Central memory CD4-positive, alpha-beta T cell (primary cell): ENCODE data around the gene RAB3IL1.

Experiments used
- DNase-seq: peaks from one replicate; pipeline ENCODE4 v3.0.0; 2022

RAB3IL1 gene

DNA sequence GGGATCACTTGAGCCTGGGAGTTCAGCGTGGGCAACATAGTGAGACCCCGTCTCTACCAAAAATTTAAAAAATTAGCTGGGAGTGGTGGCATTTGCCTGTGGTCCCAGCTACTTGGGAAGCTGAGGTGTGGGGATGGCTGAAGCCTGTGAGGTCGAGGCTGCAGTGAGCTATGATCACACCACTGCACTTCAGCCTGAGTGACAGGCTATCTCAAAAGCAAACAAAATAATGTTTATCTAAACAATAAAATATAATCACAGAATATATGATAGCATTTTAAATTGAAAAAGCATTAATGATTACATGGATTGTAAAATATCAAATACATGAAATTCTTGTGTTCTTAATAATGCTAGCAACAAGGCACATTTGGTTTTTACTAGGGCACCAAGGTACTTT lies 35.5 kb upstream of the RAB3IL1 start:
- DNase-seq, result no peak

DNA sequence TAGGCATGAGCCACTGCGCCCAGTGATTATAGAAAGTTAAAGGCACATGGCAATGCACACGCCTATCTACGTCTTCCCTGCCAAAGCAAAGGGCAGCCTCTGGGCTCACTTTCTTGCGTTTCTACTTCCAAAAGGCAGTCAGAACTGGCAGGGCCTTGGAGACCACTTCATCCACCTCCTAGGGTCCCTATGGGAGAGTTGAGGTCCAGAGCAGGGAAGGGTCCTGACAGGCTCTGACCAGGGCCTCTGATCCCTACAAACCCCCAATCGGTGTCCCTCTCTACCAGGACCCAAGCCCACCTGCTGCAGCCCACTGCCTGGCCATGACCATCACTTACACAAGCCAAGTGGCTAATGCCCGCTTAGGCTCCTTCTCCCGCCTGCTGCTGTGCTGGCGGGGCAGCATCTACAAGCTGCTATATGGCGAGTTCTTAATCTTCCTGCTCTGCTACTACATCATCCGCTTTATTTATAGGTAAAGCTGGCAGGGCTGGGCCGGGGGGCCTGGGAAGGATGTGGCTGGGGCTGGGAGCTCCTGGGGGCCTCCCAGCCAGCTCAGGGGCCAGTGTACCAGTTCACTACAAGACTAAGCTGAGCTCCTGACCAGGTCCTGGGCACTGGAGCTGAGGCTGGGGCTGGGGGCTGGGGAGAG lies 34.2 kb upstream of the RAB3IL1 start:
- DNase-seq, result no peak

DNA sequence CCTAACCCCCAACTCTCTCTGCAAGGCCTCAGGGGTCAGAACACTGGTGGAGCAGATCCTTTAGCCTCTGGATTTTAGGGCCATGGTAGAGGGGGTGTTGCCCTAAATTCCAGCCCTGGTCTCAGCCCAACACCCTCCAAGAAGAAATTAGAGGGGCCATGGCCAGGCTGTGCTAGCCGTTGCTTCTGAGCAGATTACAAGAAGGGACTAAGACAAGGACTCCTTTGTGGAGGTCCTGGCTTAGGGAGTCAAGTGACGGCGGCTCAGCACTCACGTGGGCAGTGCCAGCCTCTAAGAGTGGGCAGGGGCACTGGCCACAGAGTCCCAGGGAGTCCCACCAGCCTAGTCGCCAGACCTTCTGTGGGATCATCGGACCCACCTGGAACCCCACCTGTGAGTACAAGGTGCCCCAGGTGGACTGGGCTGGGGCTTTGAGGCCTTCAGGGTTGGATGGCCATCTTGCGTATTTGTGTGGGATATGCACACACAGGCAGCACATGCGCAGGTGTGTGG lies 32.7 kb upstream of the RAB3IL1 start, which contains the start of gene BEST1:
BEST1 (plus strand) TSS at position 317 of the 513 bp plus-strand sequence. CDS start 1,456 bp downstream, outside the sequence.
- DNase-seq, result no peak

DNA sequence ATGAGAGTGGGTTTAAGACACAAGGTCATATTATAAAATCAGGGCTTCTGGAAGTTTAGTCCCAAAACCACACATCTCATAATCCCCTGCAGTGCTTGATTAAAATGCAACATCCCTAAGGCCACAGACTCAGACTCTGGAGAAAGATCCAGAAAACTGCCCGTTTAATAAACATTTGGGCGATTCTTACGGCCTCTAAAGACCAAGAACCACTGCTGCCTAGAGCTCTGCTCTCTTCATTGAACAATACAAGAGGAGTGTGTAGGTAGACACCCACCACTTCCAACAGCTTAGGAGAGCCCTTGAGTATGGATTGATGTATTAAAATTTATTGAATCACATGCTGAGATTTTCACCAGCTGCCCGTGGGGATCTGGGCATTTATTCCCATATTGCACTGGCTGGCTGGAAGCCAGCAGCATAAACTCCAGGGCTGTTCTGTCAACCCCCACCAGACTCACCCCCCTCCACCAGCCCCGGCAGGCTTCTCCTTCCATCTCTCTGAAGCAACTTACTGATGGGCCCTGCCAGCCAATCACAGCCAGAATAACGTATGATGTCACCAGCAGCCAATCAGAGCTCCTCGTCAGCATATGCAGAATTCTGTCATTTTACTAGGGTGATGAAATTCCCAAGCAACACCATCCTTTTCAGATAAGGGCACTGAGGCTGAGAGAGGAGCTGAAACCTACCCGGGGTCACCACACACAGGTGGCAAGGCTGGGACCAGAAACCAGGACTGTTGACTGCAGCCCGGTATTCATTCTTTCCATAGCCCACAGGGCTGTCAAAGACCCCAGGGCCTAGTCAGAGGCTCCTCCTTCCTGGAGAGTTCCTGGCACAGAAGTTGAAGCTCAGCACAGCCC lies 32.0 kb upstream of the RAB3IL1 start:
- no peak for DNase-seq

DNA sequence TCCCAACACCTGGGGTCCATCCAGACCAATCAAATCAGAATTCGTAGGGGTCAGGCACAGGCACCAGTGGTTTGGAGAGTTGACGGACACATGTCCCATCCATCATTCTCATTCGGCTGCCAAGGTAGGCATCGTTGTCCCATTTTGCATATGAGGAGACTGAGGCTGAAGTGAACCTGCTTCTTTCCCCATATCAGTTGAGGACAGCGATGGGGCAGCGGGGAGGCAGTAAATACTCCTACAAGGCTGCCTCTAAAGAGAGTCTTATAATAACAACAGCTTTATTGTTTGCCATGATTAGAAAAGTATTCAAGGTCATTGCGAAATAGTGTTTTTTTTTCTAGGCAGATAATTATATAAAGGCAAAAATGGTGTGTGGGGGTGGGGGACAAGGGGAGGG lies 31.1 kb upstream of the RAB3IL1 start:
- DNase-seq, result no peak

DNA sequence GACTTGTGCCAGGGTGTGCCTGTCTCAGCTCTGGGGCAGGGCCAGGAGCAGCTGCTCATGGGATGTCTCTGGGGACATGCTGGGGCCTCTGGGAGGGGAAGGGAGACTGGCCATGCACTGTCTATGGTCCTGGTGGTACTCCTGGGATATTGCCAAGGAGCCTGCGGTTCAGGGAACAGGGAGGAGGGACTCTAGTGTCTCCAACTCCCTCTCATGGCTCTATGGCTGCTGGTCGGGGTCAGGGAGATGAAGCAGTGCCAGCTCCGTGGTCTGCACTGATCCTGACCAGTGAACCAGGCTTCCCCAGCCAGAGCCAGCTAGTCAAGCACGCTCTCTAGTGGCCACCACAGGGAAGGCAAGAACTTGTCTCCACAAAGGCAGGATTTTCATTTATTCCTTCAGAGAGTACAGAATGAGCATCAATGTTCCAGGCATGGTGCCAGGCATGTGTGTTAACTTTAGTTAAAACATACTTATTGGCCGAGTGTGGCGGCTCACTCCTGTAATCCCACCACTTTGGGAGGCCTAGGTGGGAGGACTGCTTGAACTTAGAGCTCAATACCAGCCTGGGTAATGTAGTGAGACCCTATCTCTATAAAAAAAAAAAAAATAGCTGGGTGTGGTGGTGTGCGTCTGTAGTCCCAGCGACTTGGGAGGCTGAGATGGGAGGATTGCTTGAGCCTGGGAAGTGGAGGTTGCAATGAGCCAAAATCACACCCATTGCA lies 30.3 kb upstream of the RAB3IL1 start:
- peak; percentile 51 for DNase-seq

DNA sequence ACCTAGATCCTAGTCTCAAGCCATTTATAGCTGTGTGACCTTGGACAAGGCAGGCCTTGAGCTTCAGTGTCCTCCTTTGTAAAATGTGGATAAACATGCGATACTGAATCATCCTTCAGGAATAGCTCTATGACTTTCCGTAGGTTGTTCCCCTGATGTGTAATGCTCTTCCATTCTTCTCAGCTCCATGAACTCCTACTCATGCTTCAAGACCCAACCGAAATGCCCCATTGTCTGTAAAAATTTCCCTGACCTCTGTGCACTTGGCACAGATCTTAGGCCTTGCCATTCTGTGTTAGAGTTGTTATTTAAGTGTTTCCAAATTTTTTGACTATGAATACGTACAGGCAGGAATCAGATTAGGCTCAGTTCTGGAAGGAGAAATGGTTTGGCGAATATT lies 29.5 kb upstream of the RAB3IL1 start:
- DNase-seq, result no peak

DNA sequence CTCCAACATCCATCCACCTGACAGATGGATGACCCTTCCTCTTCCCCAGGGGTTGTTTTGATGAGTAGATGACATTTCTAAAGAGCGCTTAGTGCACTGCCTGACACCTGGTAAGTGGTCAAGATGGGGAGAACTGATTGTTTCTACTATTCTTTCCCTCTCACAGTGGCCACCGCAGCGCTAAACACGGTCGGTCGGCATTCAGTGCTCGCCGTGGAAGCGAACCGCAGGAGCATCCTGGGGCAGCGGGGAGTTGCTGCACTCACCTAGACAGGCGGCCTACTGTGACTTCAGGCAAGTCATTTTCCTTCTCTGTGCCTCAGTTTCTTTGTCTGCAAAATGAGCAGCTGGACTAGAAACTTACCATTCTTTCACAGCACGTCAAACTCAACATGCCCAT lies 27.8 kb upstream of the RAB3IL1 start:
- DNase-seq, result no peak

DNA sequence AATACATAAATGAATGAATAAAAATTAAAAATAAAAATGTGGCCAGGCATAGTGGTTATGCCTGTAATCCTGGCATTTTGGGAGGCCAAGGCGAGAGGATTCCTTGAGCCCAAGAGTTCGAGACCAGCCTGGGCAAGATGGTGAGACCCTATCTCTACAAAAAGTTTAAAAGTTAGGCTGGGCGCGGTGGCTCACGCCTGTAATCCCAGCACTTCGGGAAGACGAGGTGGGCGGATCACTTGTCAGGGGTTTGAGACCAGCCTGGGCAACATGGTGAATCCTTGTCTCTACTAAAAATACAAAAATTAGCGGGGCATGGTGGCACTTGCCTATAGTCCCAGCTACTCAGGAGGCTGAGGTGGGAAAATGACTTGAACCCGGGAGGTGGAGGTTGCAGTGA lies 23.1 kb upstream of the RAB3IL1 start:
- no peak for DNase-seq

DNA sequence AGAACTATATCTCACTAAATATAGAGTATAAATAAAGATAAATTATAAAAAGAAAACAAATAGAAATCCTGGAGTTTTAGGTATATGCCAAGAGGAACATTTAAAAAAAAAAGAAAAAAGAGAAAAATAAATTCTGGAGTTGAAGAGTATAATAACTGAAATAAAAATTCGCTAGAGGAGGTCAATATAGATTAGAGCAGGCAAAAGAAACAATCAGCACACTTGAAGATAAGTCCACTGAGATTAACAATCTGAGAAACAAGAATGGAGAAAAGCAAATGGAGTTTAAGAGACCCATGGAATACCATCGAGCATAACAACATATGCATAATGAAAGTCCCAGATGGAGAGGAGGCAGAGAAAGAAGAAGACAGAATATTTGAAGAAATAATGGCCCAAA lies 18.5 kb upstream of the RAB3IL1 start:
- DNase-seq, result no peak

DNA sequence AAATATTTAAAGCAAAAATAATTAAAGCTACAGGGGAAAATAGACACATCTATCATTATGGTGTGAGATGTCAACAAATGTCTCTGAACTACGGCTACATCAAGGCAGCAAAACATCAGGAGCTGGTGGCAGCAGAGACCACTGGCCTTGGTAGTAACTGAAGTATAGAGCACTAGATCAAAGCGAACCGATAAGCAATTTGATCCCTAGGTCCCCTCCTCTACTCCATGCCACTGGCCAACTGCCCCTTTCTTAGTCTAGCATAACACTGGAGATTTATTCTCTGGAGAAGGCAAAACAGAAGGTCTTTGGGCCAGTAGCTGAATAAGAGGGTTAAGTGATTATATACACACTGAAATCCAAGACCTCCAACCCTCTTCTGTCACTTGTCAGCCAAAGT lies 13.6 kb upstream of the RAB3IL1 start:
- no peak for DNase-seq

DNA sequence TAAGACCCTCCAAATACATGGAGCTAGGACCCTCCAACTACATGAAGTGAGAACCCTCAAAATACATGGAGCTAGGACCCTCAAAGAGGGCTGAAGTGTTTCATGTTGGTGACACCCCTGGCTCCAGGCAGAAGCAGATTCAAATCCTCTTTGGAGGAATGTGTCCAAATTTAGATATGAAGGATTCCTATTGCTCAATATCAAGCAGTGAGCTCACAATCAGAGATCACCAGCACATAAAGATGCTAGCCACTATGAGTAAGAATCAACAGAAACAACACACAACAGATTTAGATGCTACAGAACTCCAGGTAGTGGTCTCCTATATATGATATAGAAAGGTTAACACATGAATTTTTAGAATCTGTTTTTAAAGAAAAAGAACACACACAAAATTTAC lies 11.2 kb upstream of the RAB3IL1 start:
- DNase-seq, result no peak

DNA sequence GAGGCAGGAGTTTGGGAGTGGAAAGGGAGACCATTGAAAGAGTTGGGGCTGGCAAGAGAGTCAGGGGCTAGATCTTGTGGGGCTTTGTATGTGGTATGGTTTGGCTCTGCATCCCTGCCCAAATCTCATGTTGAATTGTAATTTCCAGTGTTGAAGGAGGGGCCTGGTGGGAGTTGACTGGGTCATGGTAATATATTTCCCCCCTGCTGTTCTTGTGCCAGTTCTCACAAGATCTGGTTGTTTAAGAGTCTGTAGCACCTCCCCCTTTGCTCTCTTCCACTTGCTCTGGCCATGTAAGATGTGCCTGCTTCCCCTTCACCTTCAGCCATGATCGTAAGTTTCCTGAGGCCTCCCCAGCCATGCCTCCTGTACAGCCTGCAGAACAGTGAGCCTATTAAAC lies 10.1 kb upstream of the RAB3IL1 start:
- no peak for DNase-seq

DNA sequence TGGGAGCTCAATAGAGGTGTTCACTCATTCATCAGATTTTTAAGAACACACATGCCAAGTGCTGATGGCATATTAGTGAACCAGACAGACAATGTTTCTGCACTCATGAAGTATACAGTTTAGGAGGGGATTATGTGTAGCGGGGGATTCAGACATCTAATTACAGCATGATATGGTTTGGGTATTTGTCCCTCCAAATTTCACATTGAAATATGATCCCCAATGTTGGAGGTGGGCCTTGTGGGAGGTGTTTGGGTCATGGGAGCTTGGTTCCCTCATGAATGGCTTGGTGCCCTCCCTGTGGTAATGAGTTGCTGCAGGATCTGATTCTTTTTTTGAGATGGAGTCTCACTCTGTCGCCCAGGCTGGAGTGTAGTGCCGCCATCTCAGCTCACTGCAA lies 8.9 kb upstream of the RAB3IL1 start:
- no peak for DNase-seq

DNA sequence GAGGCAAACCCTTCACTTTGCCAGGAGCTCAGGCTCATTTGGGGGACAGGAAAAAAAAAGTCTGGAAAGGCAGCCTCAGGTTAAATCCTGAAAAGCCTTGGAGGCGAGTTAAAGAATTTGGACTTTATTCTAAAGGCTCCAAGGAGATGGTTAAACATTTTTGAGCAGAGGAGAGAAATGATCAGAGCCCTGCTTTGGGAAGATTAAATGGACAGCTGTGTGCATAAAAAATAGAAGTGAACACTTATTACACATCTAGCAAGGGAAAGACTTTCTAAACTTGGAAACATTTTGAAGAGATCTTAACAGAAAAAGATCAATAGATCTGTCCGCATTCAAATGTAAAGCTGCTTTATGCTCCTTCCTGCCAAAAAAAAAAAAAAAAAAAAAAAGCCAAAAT lies 8.4 kb upstream of the RAB3IL1 start:
- no peak for DNase-seq

DNA sequence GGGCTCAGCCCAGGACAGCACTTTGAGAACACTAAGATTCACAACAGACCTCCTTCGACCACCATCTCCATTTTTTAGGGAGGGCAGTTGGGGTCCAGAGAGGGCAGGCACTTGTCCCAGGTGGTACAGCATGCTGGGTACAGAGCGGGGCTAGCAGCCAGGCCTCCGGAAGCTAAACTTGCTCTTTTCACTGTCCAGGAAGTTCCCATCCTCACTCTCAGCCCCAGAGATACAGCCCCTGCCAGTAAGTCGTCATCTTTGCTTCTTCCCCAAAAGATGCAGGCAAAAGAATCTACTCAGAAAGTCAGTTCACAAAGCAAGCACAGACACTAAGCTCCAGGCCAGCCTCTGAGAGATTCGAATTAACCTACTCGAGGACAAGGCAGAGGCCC lies 6.7 kb upstream of the RAB3IL1 start:
- DNase-seq, result no peak

DNA sequence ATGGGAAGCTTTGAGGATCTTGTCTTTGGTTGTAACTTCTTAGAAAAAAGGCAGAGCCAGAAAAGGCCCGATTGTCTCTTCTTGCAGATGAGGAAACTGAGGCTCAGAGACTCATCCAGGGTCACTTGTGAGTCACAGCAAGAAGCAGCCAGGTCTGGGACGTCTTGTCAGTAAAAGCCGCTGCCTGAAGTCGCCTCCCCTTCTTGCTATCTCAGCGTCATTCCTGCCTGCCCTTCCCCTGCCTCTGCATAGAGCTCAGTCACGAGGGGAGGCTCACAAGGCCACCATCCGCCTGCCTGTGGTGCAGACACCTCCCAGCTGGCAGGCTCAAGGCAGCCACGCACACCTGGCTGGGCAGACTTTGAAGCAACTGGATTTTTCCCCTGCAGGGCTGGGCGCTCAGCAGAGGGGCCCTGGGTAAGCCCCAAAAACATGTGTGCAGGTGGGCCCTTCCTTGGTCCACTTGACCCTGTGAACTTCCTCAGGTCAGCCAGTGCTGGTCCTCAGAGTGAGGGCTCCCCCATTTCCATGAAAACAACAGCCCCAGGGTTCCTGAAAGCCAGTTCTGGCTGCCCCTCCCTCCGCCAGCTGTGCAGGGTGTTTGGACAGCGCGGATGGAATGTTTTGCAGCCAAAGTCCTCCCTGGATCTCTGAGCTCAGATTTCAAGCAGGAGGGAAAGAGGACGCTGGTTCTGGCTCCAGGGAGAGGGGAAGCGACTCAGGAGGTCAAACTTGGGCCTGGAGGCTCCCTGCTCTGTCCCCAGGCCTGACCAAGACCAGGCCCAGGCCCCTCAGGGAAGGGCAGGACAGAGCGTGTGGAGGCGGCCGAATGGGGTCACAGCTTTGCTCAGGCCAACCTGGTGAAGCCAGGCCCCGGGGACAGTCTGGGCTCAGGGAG lies 6.0 kb upstream of the RAB3IL1 start:
- DNase-seq, result no peak

DNA sequence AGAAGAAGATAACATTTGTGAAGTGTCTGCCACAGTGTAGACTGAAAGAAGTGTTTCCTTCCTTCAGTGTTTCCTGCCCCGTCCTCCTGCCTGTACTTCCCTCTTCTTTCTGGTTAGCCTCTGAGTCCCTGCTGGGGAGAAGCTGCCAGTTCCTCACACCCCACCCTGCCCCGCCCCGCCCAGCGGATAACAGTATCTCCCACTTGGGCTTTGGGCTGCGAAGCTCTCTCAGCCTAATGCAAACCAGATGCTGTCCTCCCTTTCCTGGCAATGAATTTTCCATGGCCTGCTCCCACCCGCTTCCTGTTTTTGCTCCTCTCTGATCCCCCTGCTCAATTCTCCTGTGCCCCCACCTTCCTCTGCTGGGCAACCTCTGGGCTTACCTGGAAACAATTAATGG lies 5.2 kb upstream of the RAB3IL1 start:
- no peak for DNase-seq

DNA sequence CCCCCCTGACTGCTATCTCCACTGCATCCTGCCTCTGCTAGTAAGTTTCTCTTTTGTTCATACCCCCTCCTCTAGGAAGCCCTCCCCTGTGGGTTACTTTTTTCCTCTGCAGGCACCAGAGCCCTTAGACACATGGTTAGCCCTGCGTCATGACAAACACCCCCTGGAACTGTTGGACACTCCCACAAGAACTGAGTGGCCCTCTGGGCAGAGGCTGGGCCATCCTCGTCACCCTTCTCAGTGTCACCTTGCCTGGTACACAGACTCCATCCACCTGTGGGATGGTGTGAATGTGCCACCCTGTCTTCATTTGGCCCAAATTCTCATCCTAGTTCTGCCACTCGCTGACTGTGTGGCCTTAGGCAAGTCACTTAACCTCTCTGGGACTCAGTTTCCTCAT lies 4.1 kb upstream of the RAB3IL1 start:
- DNase-seq, result no peak

DNA sequence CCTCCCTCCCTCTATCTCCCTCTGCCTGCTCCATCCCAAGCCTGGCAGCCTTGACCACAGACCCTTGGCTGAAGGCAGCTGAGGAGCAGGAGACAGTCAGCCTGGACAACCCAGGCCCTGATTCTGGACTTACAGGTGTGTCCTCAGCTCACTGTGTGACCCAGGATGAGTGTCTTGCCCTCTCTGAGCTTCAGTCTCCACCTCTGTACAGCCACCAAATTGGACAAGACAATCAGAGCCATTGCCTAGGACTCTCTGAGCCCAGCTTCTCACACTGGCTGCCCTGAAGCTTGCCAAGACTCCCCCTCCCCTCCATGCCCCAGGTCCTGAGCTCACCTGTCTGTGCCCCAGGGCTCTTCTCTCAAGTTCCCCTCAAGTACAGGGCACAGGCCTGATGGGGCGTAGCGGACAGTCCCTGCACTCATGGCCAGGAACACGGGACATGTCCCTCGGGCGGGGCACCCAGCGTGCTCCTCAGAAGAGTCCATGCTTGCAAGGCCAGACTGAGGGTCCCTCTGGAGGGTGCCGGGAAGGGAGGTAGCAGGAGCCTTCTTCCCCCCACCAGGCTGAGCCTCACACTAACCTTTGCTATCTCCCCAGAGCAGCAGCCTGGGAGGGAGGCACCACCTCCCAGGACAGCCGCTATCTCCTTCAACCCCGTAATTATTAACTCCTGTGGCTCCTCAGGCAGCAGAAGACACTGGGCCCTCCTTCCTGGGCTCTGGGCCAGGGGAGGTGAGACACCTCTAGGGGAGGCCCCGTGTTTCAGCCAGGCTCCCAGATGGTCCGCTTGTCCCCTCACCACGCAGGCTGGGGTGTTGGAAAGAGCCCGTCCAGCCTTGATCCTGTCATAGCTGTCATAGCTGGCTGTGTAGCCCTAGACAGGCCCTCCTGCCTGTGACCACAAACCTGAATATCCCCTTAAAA lies 2.6 kb upstream of the RAB3IL1 start:
- no peak for DNase-seq
